Esophagus muscularis mucosa (tissue), 4 donors: ENCODE data around the gene STK32B. TPM values are rescaled to one million over a fixed set of nuclear protein-coding genes. Genes with fewer than 3 reads are reported as not detected.

Experiments used
- DNase-seq: peaks from one replicate; pipeline ENCODE4 v3.0.0-alpha.2; 2017; ENCODE audit errors: extremely low spot score
- H3K27ac ChIP-seq, 4 donors: fragments of 200-600 bp; sonication (generic); replicated peaks in 1 of 4; 1 replicate in 3 of 4; 2 replicates in 1 of 4; pipeline ENCODE4 v1.5.1; 2016 to 2019; ENCODE audit warnings: mild to moderate bottlenecking in 1 of 4
- H3K27me3 ChIP-seq, 4 donors: fragments of 200-600 bp; sonication (generic); one replicate each; pipeline versions ENCODE4 v1.5.1 to v1.6.0; 2016 to 2019
- H3K36me3 ChIP-seq, 4 donors: fragments of 200-600 bp; sonication (generic); one replicate each; pipeline ENCODE4 v1.5.1; 2016 to 2019
- H3K4me1 ChIP-seq, 4 donors: fragments of 200-600 bp; sonication (generic); one replicate each; pipeline ENCODE4 v1.5.1; 2016 to 2019
- H3K4me3 ChIP-seq, 4 donors: fragments of 200-600 bp; sonication (generic); 1 replicate in 2 of 4; 2 replicates in 2 of 4; pipeline ENCODE4 v1.5.1; 2016 to 2019; ENCODE audit warnings: mild to moderate bottlenecking in 4 of 4, moderate library complexity in 1 of 4
- H3K9me3 ChIP-seq, 4 donors: fragments of 200-600 bp; sonication (generic); 1 replicate in 3 of 4; 2 replicates in 1 of 4; pipeline ENCODE4 v1.5.1; 2016 to 2019
- EP300 ChIP-seq: sonication (generic); formaldehyde crosslinking; IDR thresholded peaks from one replicate; pipeline ENCODE4 v1.6.1; 2017; ENCODE audit warnings: antibody characterized with exemption
- POLR2A ChIP-seq: fragments of 450-650 bp; IDR thresholded peaks from one replicate; pipeline ENCODE4 v1.6.1; 2017; ENCODE audit warnings: antibody characterized with exemption, moderate library complexity, mild to moderate bottlenecking, low read depth
- POLR2AphosphoS5 ChIP-seq, 2 donors: sonication (generic); formaldehyde crosslinking; IDR thresholded peaks; one replicate each; pipeline ENCODE4 v1.6.1; 2017; ENCODE audit warnings: antibody characterized with exemption in 2 of 2
- WGBS: methylation state at CpG from one replicate; pipeline ENCODE4 v1.1.5; 2018; 5-methylcytosine and 5-hydroxymethylcytosine counted together
- intact Hi-C: fragments of 100-400 bp; cut with DNase I; formaldehyde crosslinking; loops from one replicate; pipeline ENCODE4 v1.15.1; 2023
- total RNA-seq, 4 donors: library from RNA; depleted of rRNA; stranded (reverse); fragments of >200 nt; gene quantifications; one replicate each; pipeline versions ENCODE4 v1.1.0 to v1.2.1, GENCODE V29; 2016
- TF ChIP-seq, protein P1 (sequence below), 3 experiments: fragments of 200-600 bp in 2 of 3; fragments of 450-650 bp in 1 of 3; sonication (generic) in 2 of 3; IDR thresholded peaks; one replicate each; pipeline ENCODE4 v1.5.1; 2017 to 2019; ENCODE audit warnings: antibody characterized with exemption in 3 of 3, mild to moderate bottlenecking in 2 of 3, moderate library complexity in 1 of 3

Gene STK32B
- total RNA-seq, 4 donors from 2014 or later: 1.7 to 3.8 (median 2.7) TPM

- H3K9me3 ChIP-seq: peaks cover 0 to 31% (median 11%) of the 10 kb centered on the region in 4 donors
- no peaks in the 10 kb centered on the region for H3K36me3 ChIP-seq
- no peaks in the 10 kb centered on the region for H3K4me1 ChIP-seq
- 37% methylated on average over 4 of the region's 4 CpGs for WGBS
- TF ChIP-seq POLR2AphosphoS5 (IDR thresholded peaks at IDR 0.05) (no peak), EP300 (no peak), POLR2A (no peak)
- TF ChIP-seq, protein P1, sequence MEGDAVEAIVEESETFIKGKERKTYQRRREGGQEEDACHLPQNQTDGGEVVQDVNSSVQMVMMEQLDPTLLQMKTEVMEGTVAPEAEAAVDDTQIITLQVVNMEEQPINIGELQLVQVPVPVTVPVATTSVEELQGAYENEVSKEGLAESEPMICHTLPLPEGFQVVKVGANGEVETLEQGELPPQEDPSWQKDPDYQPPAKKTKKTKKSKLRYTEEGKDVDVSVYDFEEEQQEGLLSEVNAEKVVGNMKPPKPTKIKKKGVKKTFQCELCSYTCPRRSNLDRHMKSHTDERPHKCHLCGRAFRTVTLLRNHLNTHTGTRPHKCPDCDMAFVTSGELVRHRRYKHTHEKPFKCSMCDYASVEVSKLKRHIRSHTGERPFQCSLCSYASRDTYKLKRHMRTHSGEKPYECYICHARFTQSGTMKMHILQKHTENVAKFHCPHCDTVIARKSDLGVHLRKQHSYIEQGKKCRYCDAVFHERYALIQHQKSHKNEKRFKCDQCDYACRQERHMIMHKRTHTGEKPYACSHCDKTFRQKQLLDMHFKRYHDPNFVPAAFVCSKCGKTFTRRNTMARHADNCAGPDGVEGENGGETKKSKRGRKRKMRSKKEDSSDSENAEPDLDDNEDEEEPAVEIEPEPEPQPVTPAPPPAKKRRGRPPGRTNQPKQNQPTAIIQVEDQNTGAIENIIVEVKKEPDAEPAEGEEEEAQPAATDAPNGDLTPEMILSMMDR (IDR thresholded peaks at IDR 0.05): no peak
- H3K27ac ChIP-seq: no peak overlapping the region
- no peak overlapping the region for H3K4me3 ChIP-seq
- intact Hi-C loops: no loop called here
- H3K27me3 ChIP-seq: no peaks in the 10 kb centered on the region
- no peak for DNase-seq
Measured at GRCh38 chr4:5220028-5220427, 168.7 kb downstream of the STK32B start.

GRCh38 chr4:5222047-5222446 lies 170.8 kb downstream of the STK32B start:
- Histone ChIP-seq H3K27ac (no peak overlapping the region), H3K27me3 (no peaks in the 10 kb centered on the region), H3K36me3 (no peaks in the 10 kb centered on the region), H3K9me3 (peaks cover 0 to 31% (median 11%) of the 10 kb centered on the region in 4 donors), H3K4me1 (no peaks in the 10 kb centered on the region), H3K4me3 (no peak overlapping the region)
- intact Hi-C loops: no loop called here
- no peak for DNase-seq
- TF ChIP-seq POLR2A (no peak), POLR2AphosphoS5 (IDR thresholded peaks at IDR 0.05) (no peak), EP300 (no peak)
- TF ChIP-seq, protein P1 (IDR thresholded peaks at IDR 0.05): no peak

- no peaks in the 10 kb centered on the region for H3K4me1 ChIP-seq
- no peaks in the 10 kb centered on the region for H3K27me3 ChIP-seq
- no peak overlapping the region for H3K4me3 ChIP-seq
- H3K27ac ChIP-seq: no peak overlapping the region
- peaks cover 0 to 31% (median 11%) of the 10 kb centered on the region in 4 donors for H3K9me3 ChIP-seq
- no peak for TF ChIP-seq POLR2AphosphoS5 (IDR thresholded peaks at IDR 0.05)
- TF ChIP-seq EP300: no peak
- TF ChIP-seq, protein P1 (IDR thresholded peaks at IDR 0.05): no peak
- TF ChIP-seq POLR2A: no peak
- intact Hi-C loops: no loop called here
- WGBS: 84% methylated on average over 1 of the region's 1 CpG
- no peak for DNase-seq
- H3K36me3 ChIP-seq: no peaks in the 10 kb centered on the region
Measured at GRCh38 chr4:5222951-5223350, 171.7 kb downstream of the STK32B start.

- 59% methylated on average over 1 of the region's 1 CpG for WGBS
- H3K36me3 ChIP-seq: no peaks in the 10 kb centered on the region
- no peak overlapping the region for H3K27ac ChIP-seq
- DNase-seq: no peak
- intact Hi-C loops: no loop called here
- TF ChIP-seq, protein P1 (IDR thresholded peaks at IDR 0.05): no peak
- TF ChIP-seq POLR2A: no peak
- no peak for TF ChIP-seq EP300
- no peak for TF ChIP-seq POLR2AphosphoS5 (IDR thresholded peaks at IDR 0.05)
- peaks cover 0 to 31% (median 11%) of the 10 kb centered on the region in 4 donors for H3K9me3 ChIP-seq
- H3K4me1 ChIP-seq: no peaks in the 10 kb centered on the region
- H3K27me3 ChIP-seq: no peaks in the 10 kb centered on the region
- H3K4me3 ChIP-seq: no peak overlapping the region
Measured at GRCh38 chr4:5224340-5224739, 173.1 kb downstream of the STK32B start.

DNA sequence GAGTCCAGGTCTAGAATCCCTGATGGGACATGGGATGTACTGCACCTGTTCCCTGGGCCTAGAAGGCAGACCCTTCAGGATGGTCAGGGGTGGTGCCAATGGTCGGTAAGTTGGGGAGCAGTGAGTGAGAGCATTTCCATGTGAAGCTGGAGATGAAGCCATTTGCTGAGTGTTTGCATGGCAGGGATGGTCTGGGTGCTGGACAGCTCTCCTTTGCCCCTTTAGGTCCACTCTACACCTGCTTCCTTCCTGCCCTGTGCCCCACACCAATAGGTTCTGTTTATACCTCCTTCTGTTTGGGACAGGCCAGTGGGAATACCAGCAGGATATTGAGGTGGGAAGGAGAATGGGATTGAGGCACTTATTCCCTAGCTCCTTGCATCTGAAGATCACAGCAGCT lies 181.3 kb downstream of the STK32B start:
- intact Hi-C loops: no loop called here
- Histone ChIP-seq H3K27ac (no peak overlapping the region), H3K36me3 (no peaks in the 10 kb centered on the region), H3K4me1 (no peaks in the 10 kb centered on the region), H3K4me3 (no peak overlapping the region), H3K27me3 (no peaks in the 10 kb centered on the region), H3K9me3 (no peaks in the 10 kb centered on the region)
- TF ChIP-seq, protein P1 (IDR thresholded peaks at IDR 0.05): no peak
- WGBS: 67% methylated on average over 1 of the region's 1 CpG
- DNase-seq: no peak
